Effector CD4-positive, alpha-beta T cell (primary cell): Measurements from ENCODE around the gene OVCH1.
A peak's percentile ranks its signal among the peaks of the same experiment; 100 is the strongest.
"Not testable (repeated sequence)": the region's sequence is repeated elsewhere in the genome, so short reads cannot be mapped to it uniquely, and the experiment has no call there.

Experiments used
- DNase-seq: peaks from one replicate; pipeline ENCODE4 v3.0.0-alpha.2; 2020

Gene OVCH1

DNA sequence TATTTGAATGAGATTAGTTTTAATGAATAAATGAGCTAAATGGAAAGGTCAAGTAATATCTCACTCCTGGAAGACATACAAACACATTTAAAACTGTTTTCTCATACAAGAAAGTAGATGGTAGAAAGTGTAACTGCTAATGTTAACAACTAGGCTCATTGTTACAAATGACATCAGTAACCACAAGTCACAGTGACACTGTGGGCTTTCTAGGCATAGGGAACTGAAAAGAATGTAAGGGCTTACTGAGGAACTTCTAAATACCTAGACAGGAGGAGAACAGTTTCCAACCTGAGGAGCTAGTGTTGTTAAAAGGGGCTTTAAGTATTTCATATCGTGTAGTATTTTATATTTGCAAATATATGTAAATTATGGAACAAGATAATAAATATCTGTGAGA, 99.0 kb downstream of the OVCH1 start:
- DNase-seq = no peak

DNA sequence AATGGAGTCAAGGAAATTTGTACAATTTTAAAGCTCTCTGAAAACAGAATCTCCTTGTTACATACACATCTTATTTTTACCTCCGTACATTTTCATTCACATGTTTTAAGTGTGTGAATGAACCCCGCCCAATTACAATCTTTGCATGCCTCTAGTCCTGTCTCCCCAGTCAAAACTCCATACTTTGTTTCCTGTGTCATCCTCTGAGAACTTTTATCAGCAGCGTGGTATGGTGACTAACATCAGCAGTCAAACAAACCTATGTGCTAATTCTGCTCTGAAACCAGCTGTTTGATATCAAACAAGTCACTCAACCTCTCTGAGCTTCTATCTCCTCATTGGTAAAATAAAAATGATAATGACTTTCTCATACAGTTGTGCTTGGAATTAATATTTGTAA, 100.7 kb downstream of the OVCH1 start:
- no peak for DNase-seq

DNA sequence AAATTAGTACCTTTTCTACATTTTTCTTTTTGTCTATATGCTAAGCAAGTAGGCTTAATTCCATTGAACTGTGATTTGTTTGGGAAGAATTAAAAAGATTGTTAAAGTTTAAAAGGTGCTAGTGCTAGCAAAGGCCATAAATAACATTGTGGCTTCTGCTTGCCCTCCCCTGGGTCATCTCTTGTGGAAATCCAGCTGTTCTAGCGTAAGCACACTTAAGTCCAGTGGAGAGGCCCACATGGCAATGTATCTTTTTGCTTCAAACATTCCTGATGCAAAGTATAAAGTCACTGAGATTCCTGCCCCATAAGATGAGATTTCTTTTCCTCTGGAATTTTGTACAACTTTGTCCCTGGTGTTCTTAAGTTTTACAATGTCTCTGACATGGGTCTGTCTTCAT, 102.1 kb downstream of the OVCH1 start:
- no peak for DNase-seq

DNA sequence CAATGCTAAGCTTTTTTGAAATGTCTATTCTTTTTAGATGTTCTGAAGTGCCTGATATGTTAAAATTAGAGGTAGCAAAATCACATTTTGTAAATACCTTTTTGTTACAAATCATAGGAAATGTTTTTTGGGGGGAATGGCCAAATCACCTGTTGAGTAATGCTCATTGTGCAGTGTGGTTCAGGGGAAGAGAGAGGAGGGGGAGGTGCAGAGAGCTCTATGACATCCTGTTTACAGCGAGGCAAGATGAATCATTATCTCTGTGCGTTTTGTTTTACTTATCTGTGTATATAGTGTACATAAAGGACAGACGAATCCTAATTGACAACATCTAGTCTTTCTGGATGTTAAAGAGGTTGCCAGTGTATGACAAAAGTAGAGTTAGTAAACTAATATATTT, 107.1 kb downstream of the OVCH1 start:
- DNase-seq = not testable (repeated sequence)

DNA sequence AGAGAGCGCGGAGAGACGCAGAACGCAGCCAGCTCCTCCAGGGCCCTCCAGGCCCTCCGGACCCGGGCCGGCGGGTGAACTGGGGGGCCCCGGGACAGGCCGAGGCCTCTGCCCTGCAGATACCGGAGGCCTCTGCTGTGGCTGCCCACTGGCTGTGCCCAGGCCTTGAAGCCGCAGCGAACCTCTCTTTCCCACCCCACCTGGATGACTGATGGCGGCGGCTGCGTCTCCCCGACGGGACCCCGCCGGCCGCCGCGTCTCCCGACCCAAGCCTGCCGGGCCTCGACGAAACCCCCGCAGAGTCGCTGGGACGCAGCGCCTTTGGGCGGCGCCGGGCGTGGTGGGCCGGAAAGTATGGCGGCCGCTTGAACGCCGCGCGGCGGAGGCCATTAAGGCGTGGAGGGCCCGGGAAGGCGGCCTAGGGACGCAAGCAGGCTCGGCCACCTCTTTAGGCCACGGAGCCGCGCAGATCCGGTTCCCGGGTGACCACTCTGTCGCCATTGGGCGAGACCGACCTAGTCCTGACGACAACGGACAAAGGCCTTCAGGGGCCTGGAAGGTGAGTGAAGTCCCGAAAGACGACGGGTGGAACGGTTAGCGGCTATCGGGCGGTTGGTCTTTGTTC, 108.1 kb downstream of the OVCH1 start:
- no peak for DNase-seq

DNA sequence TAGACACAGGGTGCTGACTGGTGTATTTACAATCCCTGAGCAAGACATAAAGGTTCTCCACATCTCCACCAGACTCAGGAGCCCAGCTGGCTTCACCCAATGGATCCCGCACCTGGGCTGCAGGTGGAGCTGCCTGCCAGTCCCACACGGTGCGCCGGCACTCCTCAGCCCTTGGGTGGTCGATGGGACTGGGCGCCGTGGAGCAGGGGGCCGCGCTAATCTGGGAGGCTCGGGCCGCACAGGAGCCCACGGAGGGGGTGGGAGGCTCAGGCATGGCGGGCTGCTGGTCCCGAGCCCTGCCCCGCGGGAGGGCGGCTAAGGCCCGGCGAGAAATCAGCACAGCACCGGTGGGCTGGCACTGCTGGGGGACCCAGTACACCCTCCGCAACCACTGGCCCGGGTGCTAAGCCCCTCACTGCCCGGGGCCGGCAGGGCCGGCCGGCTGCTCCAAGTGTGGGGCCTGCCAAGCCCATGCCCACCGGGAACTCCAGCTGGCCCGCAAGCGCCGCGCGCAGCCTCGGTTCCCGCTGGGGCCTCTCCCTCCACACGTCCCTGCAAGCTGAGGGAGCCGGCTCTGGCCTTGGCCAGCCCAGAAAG, 111.3 kb downstream of the OVCH1 start:
- not testable (repeated sequence) for DNase-seq

DNA sequence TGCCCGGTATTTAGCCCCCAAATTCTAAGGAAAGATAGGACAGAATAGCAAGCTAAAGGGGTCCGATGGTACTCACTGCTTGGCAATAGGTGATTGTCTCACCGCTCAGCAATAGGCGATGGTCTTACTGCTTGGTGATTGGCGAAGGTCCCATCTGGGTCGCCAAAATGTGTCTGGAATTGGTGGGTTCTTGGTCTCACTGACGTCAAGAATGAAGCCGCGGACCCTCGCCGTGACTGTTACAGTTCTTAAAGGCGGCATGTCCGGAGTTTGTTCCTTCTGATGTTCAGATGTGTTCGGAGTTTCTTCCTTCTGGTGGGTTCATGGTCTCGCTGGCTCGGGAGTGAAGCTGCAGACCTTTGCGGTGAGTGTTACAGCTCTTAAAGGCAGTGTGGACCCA, 112.3 kb downstream of the OVCH1 start:
- DNase-seq = not testable (repeated sequence)

DNA sequence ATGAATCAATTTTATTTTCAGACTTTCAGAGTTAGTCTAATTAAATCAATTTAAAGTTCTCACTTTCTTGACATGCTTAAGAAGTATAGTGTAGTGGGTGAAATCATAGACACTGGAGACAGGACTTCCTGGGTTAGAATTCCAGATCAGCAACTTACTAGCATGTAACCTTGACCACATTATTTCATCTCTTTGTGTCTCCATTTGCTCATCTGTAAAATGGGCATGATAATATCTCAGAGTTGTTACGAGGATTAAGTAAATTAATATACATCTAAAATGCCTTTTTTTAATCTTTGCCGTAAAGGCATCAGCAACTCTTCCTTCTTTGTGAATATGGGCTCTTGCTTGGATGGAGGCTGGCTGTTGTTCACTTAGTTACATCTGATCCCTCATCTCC, 115.2 kb downstream of the OVCH1 start:
- no peak for DNase-seq

DNA sequence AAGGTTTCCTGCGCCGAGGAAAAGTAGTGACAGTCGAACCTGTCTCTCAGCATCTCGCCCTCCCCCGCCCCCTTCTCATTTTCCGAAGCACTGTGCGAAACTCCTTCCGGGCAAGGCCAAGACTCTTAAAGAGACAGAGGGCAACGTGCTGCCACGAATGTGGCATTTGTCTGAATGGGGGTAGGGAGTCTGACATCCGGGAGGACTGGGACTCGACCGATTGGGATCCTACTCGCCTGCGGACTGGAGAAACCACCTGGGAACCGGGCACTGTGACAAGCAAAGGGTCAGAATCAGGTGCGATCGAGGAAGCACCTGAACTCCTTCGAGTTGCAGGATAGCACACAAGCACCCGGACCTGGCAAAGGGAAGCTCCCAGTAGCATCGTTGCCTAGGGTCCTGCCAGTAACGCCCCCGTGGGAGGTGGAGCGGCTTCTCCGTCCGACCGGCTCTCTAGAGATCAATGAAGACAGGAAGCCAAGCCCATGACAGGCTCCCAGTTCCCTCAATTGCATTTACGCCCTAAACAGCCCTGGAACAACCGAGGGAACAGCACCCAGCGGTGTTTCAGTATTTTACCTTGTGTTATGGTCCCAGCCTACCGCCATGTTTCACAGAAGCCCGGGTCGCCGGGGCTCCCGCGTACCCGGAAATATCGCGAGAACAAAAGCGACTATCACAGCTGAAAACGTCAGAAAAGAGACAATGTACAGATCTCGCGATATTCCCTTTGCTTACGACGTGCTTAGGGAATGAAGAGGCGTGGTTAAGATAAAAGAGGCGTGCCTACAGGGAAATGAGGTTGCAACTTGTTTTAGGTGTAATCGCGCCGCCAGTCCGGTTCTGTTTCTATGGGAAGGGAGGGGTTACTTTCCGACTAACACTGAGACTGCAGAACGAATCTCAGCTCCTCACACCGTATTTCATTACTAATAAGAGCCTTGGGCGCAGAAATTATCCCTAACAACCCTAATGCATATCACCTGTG, 116.7 kb downstream of the OVCH1 start, which contains the start of gene ERGIC2:
Gene ERGIC2 (minus strand): TSS at position 637 of the 988 bp plus-strand sequence. CDS start 9,539 bp downstream, outside the sequence.
- peak; percentile 91 for DNase-seq
